HPDE6-E6E7 (cell line): Measurements from ENCODE around the gene ZBTB20.
"Not testable (repeated sequence)": the region's sequence is repeated elsewhere in the genome, so short reads cannot be mapped to it uniquely, and the experiment has no call there.

Experiments used
- DNase-seq: peaks from one replicate; pipeline ENCODE4 v3.0.0; 2011; ENCODE audit warnings: missing footprints; ENCODE audit errors: extremely low spot score

The ZBTB20 gene

GRCh38 chr3:114834175-114834940 lies 312.7 kb downstream of the ZBTB20 start:
- DNase-seq, result no peak

- DNase-seq, result no peak
These were observed 315.2 kb downstream of the ZBTB20 start for GRCh38 chr3:114831861-114832260.

- DNase-seq, result no peak
These were observed 316.4 kb downstream of the ZBTB20 start for GRCh38 chr3:114830652-114831051.

- DNase-seq, result no peak
These were observed 317.3 kb downstream of the ZBTB20 start for GRCh38 chr3:114829783-114830182.

GRCh38 chr3:114827495-114827894 lies 319.6 kb downstream of the ZBTB20 start:
- DNase-seq, result peak; percentile 8

GRCh38 chr3:114824014-114824413 lies 323.1 kb downstream of the ZBTB20 start:
- DNase-seq, result no peak

GRCh38 chr3:114823061-114823460 lies 324.0 kb downstream of the ZBTB20 start:
- no peak for DNase-seq

GRCh38 chr3:114816052-114816451 lies 331.0 kb downstream of the ZBTB20 start:
- no peak for DNase-seq

GRCh38 chr3:114812541-114813238 lies 334.4 kb downstream of the ZBTB20 start:
- not testable (repeated sequence) for DNase-seq

GRCh38 chr3:114809668-114810413 lies 337.2 kb downstream of the ZBTB20 start:
- DNase-seq, result no peak

GRCh38 chr3:114804099-114804498 lies 343.0 kb downstream of the ZBTB20 start:
- no peak for DNase-seq

GRCh38 chr3:114803042-114803695 lies 343.9 kb downstream of the ZBTB20 start:
- DNase-seq, result no peak

- no peak for DNase-seq
These were observed 346.6 kb downstream of the ZBTB20 start for GRCh38 chr3:114800272-114801031.

GRCh38 chr3:114799816-114800215 lies 347.3 kb downstream of the ZBTB20 start:
- no peak for DNase-seq

- no peak for DNase-seq
These were observed 350.3 kb downstream of the ZBTB20 start for GRCh38 chr3:114796796-114797195.

GRCh38 chr3:114794894-114795630 lies 352.0 kb downstream of the ZBTB20 start:
- no peak for DNase-seq

- DNase-seq, result no peak
These were observed 354.7 kb downstream of the ZBTB20 start for GRCh38 chr3:114792159-114792918.

GRCh38 chr3:114790752-114791151 lies 356.3 kb downstream of the ZBTB20 start:
- DNase-seq, result no peak

- no peak for DNase-seq
These were observed 357.3 kb downstream of the ZBTB20 start for GRCh38 chr3:114789803-114790202.

- DNase-seq, result no peak
These were observed 371.7 kb downstream of the ZBTB20 start for GRCh38 chr3:114775395-114775794.
